Stimulated activated CD4-positive, alpha-beta T cell treated with anti-CD3 and anti-CD28 coated beads, Interleukin-4, amount 100 ng/mL, for 48 hours (primary cell): ENCODE measurements around the gene TUNAR.
"Not testable (repeated sequence)": the region's sequence is repeated elsewhere in the genome, so short reads cannot be mapped to it uniquely, and the experiment has no call there.

Experiments
- DNase-seq, 2 donors: peaks; one replicate each; pipeline ENCODE4 v3.0.0-alpha.2; 2020; ENCODE audit warnings: low read depth in 2 of 2

TUNAR gene

GRCh38 chr14:95915330-95915729 lies 38.7 kb downstream of the TUNAR start:
- DNase-seq: no peak

DNA sequence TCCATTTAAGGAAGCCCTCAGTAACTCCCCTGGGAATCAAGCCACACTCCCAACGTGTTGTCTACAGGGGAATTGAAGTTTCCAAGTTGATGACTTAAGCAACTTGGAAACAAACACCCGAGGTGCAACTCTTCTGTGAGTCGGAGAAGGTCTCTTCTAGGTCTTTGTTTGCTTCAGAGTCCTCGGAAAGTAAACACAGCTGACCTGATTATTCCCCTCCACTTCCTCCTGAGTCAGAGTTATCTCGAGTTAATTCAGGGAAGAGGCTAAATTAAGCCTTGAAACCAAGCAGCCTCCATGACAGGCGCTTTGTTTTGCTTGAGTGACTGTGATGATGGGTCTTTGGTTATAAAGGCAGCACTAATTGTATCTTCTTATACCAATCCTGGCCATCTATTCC lies 41.8 kb downstream of the TUNAR start:
- DNase-seq: no peak

- no peak for DNase-seq
Measured at GRCh38 chr14:95920769-95921438, 44.3 kb downstream of the TUNAR start.

DNA sequence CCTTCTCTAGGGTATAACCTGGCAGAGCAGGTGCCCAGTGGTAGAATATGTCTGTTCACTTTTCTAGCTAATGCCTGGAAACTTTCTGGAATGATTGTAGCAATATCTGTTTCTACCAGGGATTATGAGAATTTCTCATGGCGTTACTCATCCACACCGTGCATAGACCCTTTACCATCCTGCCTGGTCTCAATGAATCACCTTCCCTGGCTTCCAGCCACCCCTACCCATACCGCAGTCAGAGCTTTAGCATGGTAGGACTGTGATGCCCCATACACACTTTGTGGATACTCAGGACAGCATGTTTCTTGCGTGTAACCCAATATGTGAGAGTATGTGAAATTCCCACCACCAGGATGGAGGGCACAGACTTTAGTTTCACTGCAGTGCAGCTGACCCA lies 45.4 kb downstream of the TUNAR start:
- DNase-seq: no peak

DNA sequence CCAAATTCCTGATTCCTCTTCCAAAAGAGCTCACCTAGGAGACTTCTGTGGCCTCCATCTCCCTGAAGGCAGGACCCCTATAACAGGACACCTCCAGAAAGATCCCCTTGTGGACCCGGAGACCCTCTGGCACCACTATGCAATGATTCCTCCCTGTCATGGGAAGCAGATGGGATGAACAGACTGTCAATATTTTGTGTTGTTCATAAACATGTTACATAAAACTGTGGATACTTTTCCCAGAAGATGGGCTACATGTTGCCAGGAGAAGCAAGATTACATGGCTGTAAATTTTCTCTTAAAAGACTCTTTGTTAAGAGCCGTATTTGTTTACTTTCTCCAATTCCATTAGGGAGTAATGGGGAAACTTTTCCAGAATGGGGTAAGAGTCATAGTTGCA lies 52.1 kb downstream of the TUNAR start:
- DNase-seq: no peak

DNA sequence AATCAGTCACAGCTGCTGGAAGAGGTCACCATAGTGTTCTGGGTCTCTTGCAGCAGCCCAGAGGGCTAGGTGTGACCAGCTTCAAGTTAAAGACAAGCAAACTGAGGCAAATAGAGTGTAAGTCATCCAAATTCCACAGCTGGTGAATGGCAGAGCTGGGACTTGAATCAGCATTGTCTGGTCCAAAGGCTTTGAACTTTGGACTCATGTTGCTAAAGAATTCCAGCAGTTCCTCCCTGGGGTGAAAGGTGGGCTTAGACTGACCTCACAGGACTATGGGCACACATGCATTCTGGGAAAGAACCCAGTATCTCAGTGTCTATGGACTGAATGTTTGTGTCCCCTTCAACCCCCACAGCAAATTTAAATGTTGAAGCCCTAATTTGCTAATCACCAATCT lies 54.8 kb downstream of the TUNAR start:
- no peak for DNase-seq

DNA sequence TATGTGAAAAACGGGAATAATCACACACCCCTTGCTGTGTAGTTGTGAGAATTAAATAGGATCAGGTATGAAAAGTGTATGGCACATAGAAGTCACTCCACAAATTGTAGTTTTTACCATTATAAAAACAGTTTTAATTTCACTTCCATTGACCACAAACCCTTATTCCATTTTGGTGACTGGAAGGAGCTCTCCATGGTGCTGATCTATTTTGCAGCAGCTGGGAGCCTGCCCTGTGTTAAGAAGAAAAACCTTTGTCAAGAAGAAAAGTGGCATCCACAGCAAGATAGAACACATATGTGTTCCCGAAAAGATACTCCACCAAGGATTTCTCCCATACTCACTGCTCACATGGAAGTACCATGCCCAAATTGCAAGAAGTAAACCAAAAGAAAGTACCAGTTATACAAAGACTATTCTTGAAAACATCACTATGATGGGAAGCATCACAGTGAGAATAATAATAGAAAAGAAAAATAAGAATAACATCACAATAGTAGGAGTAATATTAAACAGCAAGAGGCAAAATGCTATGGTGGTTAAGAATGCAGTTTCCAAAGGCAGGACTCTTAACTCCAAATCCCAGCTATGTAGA lies 58.7 kb downstream of the TUNAR start:
- peak in 1 of 2 donors; percentile 1 for DNase-seq

- DNase-seq: no peak
Measured at GRCh38 chr14:95936041-95936440, 59.4 kb downstream of the TUNAR start.

DNA sequence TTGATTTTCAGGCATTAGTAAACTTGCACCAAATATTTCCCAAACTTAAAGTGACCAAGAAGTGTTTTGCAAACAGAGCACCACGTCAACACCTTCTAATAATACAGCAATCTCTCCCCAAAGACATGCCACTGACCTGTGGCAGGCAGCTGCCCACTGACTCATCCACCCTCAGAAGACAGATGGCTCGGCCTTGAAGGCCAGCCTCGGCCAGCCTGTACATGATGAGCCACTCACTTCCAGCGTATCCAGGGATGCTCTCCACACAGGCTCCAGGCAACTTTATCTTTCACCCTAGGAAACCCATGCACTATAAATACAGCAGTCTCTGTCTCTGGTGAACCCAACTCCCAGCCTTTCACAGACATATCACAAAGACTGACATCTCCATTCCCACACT lies 62.7 kb downstream of the TUNAR start:
- DNase-seq: no peak

DNA sequence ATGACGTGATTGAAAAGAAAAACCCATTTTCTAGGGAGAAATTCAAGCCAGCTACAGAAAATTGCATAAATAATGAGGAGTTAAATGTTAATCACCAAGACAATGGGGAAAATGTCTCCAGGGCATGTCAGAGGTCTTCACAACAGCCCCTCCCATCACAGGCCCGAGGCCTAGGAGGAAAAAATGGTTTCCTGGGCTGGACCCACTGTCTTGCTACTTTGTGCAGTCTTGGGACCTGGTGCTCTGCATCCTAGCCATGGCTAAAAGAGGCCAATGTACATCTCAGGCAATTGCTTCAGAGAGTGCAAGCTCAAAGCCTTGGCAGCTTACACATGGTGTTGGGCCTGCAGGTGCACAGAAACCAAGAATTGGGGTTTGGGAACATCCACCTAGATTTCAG lies 65.3 kb downstream of the TUNAR start:
- no peak for DNase-seq

GRCh38 chr14:95943699-95944098 lies 67.1 kb downstream of the TUNAR start:
- no peak for DNase-seq

DNA sequence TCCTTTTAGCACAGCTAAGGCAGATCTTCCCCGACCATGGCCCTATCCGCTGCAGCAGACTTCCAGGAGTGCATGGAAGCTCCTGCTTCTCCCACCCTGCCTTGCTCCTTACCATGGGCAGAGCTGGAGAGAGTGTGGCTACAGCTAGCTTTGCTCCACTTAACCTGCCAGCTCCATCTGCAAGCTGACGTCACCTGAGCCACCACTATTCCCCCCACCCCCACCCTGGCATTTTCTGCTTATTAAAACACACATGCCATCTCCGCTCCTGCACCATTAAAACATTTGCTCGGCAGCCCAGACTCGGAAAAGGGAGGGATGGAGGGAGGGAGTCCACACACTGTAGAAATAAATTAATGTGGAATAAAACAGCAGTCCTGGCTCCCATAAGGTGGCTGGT lies 67.8 kb downstream of the TUNAR start:
- no peak for DNase-seq

GRCh38 chr14:95946867-95947266 lies 70.2 kb downstream of the TUNAR start:
- DNase-seq: no peak

GRCh38 chr14:95948558-95948981 lies 71.9 kb downstream of the TUNAR start:
- DNase-seq: no peak

DNA sequence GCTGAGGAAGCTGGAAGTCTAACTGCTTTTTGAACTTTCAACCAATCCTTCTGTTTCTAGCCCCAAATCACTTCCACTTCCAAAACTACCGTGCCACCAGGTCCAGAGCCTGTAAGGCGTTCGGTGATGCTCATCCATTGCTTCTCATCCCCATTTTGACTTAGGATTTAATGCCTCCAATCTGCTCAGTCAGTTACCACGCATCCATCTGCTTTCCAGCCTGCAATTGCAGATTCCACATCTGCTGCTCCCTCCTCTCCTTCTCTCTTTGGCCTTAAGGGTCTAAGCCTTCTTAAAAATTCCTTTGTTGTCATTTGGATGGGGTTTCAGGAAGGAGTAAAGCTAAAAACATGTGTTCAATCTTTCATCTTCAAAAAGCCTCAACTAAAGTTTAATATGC lies 74.7 kb downstream of the TUNAR start:
- no peak for DNase-seq

GRCh38 chr14:95953111-95953724 lies 76.6 kb downstream of the TUNAR start:
- DNase-seq: no peak

DNA sequence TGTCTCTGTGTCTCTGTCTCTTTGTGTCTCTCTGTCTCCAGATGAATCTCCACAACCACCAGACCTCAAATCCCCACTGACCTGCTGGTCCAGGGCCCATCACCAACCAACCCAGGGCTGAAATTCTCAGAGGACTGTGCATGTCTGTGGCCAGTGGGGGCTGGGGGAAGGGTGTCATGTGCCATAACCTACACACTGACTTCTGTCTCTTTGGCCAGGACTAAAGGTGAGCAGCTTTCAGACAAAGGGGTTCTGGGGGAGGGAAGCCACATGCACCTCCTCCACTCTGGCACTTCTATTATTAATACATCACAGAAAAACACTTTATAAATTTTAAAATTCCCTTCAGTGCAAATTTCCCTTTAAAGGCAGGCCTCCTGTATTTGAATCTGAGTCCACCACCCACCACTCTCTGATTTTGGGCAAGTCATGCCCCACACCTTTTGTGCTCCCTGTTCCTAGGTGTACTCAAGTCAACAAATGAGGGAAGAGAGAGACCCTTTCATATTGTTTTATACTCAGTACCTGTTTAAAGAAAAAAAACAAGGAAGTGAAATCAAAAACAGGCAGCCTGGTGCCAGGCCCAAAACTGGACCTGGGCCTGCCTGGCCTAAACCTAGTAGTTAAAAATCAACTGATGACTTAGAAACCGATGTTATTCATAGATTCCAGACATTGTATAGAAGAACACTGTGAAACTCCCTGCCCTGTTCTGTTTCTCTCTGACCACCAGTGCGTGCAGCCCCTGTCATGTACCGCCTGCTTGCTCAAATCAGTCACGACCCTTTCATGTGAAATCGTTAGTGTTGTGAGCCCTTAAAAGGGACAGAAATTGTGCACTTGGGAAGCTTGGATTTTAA lies 80.2 kb downstream of the TUNAR start:
- no peak for DNase-seq

- no peak for DNase-seq
Measured at GRCh38 chr14:95958105-95958504, 81.5 kb downstream of the TUNAR start.

GRCh38 chr14:95959317-95959716 lies 82.7 kb downstream of the TUNAR start:
- no peak for DNase-seq

DNA sequence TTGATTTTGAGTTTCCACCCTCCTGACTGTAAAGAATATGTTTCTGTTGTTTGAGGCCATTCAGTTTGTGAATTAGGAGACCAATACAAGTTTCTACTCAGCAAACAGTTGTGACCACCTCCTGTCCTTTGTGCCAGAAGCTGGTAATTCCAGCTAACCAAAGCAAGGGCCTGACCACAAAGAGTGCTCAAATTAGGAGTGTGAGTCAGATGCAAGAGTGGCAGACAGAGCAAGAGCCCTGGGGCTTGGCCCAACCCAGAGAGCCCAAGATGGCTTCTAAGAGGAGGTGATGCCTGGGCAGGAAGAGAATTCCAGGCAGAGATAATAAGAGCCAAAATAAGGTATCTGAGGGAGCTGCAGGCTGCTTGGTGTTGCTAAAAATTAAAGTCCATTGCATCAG lies 84.8 kb downstream of the TUNAR start:
- DNase-seq: no peak

- DNase-seq: no peak
Measured at GRCh38 chr14:95964901-95965300, 88.3 kb downstream of the TUNAR start.

DNA sequence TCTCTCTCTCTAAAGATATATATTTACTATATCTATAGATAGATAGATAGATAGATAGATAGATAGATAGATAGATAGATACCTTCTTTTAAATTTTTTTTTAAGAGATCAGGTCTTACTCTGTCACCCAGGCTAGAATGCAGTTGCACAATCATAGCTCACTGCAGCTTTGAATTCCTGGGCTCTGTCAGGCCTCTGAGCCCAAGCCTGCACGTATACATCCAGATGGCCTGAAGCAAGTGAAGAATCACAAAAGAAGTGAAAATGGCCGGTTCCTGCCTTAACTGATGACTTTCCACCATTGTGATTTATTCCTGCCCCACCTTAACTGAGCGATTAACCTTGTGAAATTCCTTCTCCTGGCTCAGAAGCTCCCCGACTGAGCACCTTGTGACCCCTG lies 91.4 kb downstream of the TUNAR start:
- DNase-seq: not testable (repeated sequence)
